OCI-LY3 (cell line): Measurements from ENCODE around the gene LDAH.

ENCODE experiments used
- EZH2phosphoT487 ChIP-seq: fragments of 200-600 bp; shearing (Covaris generic); IDR thresholded peaks from 2 replicates; pipeline ENCODE4 v1.6.1; 2018; ENCODE audit warnings: antibody characterized with exemption, mixed run types, low read depth
- TF ChIP-seq, protein P1 (sequence below): fragments of 200-600, 300-600 bp; sonication (generic); IDR thresholded peaks from 2 replicates; pipeline ENCODE4 v1.5.1; 2014; ENCODE audit warnings: antibody characterized with exemption, low read length, low read depth

DNA sequence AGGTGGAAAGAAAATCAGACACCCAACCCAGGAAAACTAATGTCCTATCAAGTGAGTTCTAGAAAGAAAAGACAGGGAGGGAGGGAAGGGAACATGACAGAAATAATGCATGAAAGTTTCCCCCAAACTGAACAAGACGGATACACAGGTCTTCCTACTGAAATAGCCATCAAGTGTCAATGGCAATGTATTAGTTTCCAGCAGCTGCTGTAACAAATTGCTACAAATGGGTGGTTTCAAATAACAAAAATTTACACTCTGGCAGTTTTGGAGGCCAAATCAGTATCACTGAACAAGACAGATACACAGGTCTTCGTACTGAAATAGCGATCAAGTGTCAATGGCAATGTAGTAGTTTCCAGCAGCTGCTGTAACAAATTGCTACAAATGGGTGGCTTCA is 70.6 kb downstream of the LDAH start:
- no peak for TF ChIP-seq EZH2phosphoT487
- TF ChIP-seq, protein P1, sequence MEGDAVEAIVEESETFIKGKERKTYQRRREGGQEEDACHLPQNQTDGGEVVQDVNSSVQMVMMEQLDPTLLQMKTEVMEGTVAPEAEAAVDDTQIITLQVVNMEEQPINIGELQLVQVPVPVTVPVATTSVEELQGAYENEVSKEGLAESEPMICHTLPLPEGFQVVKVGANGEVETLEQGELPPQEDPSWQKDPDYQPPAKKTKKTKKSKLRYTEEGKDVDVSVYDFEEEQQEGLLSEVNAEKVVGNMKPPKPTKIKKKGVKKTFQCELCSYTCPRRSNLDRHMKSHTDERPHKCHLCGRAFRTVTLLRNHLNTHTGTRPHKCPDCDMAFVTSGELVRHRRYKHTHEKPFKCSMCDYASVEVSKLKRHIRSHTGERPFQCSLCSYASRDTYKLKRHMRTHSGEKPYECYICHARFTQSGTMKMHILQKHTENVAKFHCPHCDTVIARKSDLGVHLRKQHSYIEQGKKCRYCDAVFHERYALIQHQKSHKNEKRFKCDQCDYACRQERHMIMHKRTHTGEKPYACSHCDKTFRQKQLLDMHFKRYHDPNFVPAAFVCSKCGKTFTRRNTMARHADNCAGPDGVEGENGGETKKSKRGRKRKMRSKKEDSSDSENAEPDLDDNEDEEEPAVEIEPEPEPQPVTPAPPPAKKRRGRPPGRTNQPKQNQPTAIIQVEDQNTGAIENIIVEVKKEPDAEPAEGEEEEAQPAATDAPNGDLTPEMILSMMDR, result no peak
